ENCODE results near the gene ATL3.

DNA sequence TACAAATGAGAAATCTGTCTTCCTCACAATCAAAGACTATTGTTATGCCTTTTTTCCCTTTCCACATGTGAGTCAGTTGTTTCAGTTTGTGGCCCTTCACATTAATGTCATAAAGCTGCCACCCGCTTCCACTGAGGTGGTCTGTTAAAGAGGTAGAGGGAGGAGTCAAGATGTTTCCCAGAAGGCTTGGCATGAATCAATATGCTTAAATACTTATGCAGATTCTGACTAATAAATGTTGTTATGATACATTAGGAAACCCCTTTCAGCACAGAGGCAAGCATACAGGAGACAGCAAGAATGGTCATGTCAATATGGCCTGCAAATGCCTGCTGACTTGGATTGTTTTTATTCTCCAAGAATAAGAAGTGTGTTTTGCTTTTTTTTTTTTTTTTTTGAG, 16.7 kb upstream of the ATL3 start:
- TF ChIP-seq CTCF (IDR thresholded peaks at IDR 0.05; ENCODE audit: low read depth, low read length) (no peak), POLR2A (IDR thresholded peaks at IDR 0.05; ENCODE audit: extremely low read depth, insufficient read length) (no peak)

Measured in NB4 (cell line).